H1 (cell line): ENCODE data around the gene NOXO1. TPM values are rescaled to one million over a fixed set of nuclear protein-coding genes. Genes with fewer than 3 reads are reported as not detected.

Source experiments
- ASH2L ChIP-seq: fragments of 200-600, 300-600 bp; sonication (generic); IDR thresholded peaks from one replicate; pipeline ENCODE4 v1.7.1; 2017; ENCODE audit warnings: low read length
- ATF3 ChIP-seq: IDR thresholded peaks from 2 replicates; pipeline ENCODE4 v1.6.1; 2011; ENCODE audit warnings: low read depth, mild to moderate bottlenecking, low read length; ENCODE audit not compliant: insufficient read depth
- E2F6 ChIP-seq: IDR thresholded peaks from 2 replicates; pipeline ENCODE4 v1.6.1; 2012; ENCODE audit warnings: inconsistent platforms
- FOSL1 ChIP-seq: IDR thresholded peaks from 2 replicates; pipeline ENCODE4 v1.6.1; 2011; ENCODE audit warnings: mild to moderate bottlenecking, low read depth, low read length, moderate library complexity; ENCODE audit not compliant: insufficient read depth
- HDAC2 ChIP-seq, 2 experiments: fragments of 300-600 bp in 1 of 2; sonication (generic) in 1 of 2; IDR thresholded peaks; 2 replicates each; pipeline ENCODE4 v1.6.1; 2011 to 2012; ENCODE audit warnings: low read depth in 2 of 2, low read length in 2 of 2, mild to moderate bottlenecking in 2 of 2, moderate library complexity in 2 of 2, borderline replicate concordance in 1 of 2, inconsistent platforms in 1 of 2
- ZNF274 ChIP-seq: IDR thresholded peaks from 2 replicates; pipeline ENCODE4 v1.7.0; 2012; ENCODE audit warnings: low read length, borderline replicate concordance; ENCODE audit errors: extremely low read depth
- polyA plus RNA-seq, 7 experiments: library from polyadenylated mRNA; depleted of rRNA in 3 of 7; stranded (reverse) in 5 of 7; unstranded in 2 of 7; fragments of >200 nt in 5 of 7; fragments of 200-250 nt in 2 of 7; gene quantifications; 1 replicate in 5 of 7; 2 replicates in 1 of 7; 4 replicates in 1 of 7; pipeline versions ENCODE4 v1.2.1 to v1.2.3, GENCODE V29; 2011 to 2013; ENCODE audit warnings: missing spikeins in 2 of 7, mixed read lengths in 2 of 7
- total RNA-seq: library from RNA; stranded (reverse); fragmentation: NEBNext Ultra II Directional; extraction: Animal tissue kit (Norgen Biotek cat#: 25700); gene quantifications from 2 replicates; pipeline ENCODE4 v1.2.1, GENCODE V29; 2021

NOXO1 gene
- total and polyA plus RNA-seq, 2 of the 8 experiments (the other 6 are each of a cell fraction or from before 2014, with no cell fraction given) = 1.3 to 2.5 TPM

- TF ChIP-seq E2F6 = no peak
- no peak for TF ChIP-seq HDAC2 (IDR thresholded peaks at IDR 0.05; ENCODE audit: borderline replicate concordance in 1 of 2, low read depth in 2 of 2, low read length in 2 of 2)
- no peak for TF ChIP-seq ASH2L
- no peak for TF ChIP-seq ZNF274
- TF ChIP-seq FOSL1 = no peak
- TF ChIP-seq ATF3 = no peak
These were observed 45.3 kb upstream of the NOXO1 start, which contains the start of gene NHERF2 (continued) for GRCh38 chr16:2026461-2027023.
